ENCODE results near the gene RFX1.

DNA sequence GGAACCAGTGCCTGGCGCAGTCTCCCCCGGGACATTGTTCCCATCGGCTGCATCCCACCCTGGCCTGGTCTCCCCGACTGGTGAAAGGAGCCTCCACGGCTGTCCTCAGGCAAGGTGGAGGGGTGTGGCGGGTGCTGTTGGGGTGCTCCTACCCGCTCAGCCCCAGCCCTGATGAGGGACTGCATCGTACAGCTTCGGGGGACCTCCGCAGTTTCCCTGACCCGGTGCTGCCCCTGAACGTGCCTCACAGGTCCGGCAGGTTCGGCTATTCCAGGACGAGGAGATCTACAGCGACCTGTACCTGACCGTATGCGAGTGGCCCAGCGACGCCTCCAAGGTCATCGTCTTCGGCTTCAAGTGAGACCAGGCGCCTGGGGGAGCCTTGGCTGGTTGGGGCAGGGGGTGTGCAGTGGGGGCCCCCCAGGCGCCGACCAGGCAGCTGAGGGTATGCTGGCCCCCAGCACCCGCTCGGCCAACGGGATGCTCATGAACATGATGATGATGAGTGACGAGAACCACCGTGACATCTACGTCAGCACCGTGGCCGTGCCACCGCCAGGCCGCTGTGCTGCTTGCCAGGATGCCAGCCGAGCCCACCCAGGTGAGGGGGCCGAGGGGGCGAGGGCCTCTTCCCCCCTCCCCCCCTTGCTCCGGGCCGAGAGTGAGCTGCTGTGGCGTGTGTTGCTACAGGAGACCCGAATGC is 50.3 kb downstream of the RFX1 start:
- TF ChIP-seq, protein P1, sequence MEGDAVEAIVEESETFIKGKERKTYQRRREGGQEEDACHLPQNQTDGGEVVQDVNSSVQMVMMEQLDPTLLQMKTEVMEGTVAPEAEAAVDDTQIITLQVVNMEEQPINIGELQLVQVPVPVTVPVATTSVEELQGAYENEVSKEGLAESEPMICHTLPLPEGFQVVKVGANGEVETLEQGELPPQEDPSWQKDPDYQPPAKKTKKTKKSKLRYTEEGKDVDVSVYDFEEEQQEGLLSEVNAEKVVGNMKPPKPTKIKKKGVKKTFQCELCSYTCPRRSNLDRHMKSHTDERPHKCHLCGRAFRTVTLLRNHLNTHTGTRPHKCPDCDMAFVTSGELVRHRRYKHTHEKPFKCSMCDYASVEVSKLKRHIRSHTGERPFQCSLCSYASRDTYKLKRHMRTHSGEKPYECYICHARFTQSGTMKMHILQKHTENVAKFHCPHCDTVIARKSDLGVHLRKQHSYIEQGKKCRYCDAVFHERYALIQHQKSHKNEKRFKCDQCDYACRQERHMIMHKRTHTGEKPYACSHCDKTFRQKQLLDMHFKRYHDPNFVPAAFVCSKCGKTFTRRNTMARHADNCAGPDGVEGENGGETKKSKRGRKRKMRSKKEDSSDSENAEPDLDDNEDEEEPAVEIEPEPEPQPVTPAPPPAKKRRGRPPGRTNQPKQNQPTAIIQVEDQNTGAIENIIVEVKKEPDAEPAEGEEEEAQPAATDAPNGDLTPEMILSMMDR (IDR thresholded peaks at IDR 0.05; ENCODE audit: poor library complexity), result no peak
- TF ChIP-seq EZH2 (IDR thresholded peaks at IDR 0.05; ENCODE audit: borderline replicate concordance), result no peak

All from hepatocyte (in vitro differentiated cells).